K562 (cell line): ENCODE results near the gene NDUFS3. TPM values are rescaled to one million over a fixed set of nuclear protein-coding genes. Genes with fewer than 3 reads are reported as not detected.
A peak's percentile ranks its signal among the peaks of the same experiment; 100 is the strongest.

Source experiments
- CBX5 ChIP-seq: IDR thresholded peaks from 2 replicates; pipeline ENCODE4 v1.6.1; 2014; ENCODE audit warnings: low read depth, borderline replicate concordance
- MCM5 ChIP-seq: fragments of 450-650 bp; IDR thresholded peaks from 2 replicates; pipeline ENCODE4 v1.6.1; 2016; ENCODE audit warnings: low read depth
- MTA2 ChIP-seq: fragments of 450-650 bp; IDR thresholded peaks from 2 replicates; pipeline ENCODE4 v1.6.1; 2016; ENCODE audit warnings: low read depth
- PTTG1 ChIP-seq: fragments of 450-650 bp; IDR thresholded peaks from 2 replicates; pipeline ENCODE4 v1.6.1; 2016; ENCODE audit warnings: low read depth, mild to moderate bottlenecking, missing genetic modification characterization, missing compliant biosample characterization
- RAD21 ChIP-seq, 2 experiments: fragments of 250-450 bp in 1 of 2; fragments of 450-650 bp in 1 of 2; sonication (Bioruptor Pico) in 1 of 2; formaldehyde crosslinking in 1 of 2; IDR thresholded peaks in 1 of 2; conservative IDR thresholded peaks in 1 of 2; 2 replicates each; pipeline versions ENCODE4 v1.4.0 to v1.8.0; 2020 to 2022; ENCODE audit warnings: mild to moderate bottlenecking in 2 of 2, moderate library complexity in 1 of 2
- RHOXF2B ChIP-seq: fragments of 250-450 bp; sonication (Bioruptor Pico); conservative IDR thresholded peaks from 2 replicates; pipeline ENCODE4 v1.5.1; 2021
- STAT5B ChIP-seq: fragments of 250-450 bp; sonication (Bioruptor Pico); IDR thresholded peaks from 2 replicates; pipeline ENCODE4 v1.8.0; 2021; ENCODE audit warnings: mild to moderate bottlenecking, inconsistent platforms
- ZBTB11 ChIP-seq, 3 experiments: fragments of 200-800 bp in 1 of 3; fragments of 250-450 bp in 1 of 3; fragments of 450-650 bp in 1 of 3; sonication (Bioruptor Pico) in 1 of 3; sonication (Bioruptor generic) in 1 of 3; formaldehyde crosslinking in 1 of 3; IDR thresholded peaks; 2 replicates each; pipeline versions ENCODE4 v1.6.1 to v1.8.0; 2016 to 2022; ENCODE audit warnings: mild to moderate bottlenecking in 2 of 3, missing genetic modification characterization in 2 of 3, missing compliant biosample characterization in 1 of 3, moderate library complexity in 1 of 3
- ZBTB12 ChIP-seq: fragments of 250-450 bp; sonication (Bioruptor Pico); IDR thresholded peaks from 2 replicates; pipeline ENCODE4 v1.4.0; 2020
- ZFX ChIP-seq: sonication (generic); formaldehyde crosslinking; IDR thresholded peaks from 2 replicates; pipeline ENCODE4 v1.8.0; 2022; ENCODE audit warnings: mild to moderate bottlenecking, missing genetic modification reagents, moderate library complexity
- ZNF316 ChIP-seq: fragments of 450-650 bp; IDR thresholded peaks from 2 replicates; pipeline ENCODE4 v1.6.1; 2016
- polyA plus RNA-seq, 8 experiments: library from polyadenylated mRNA; depleted of rRNA in 4 of 8; stranded (reverse) in 5 of 8; unstranded in 3 of 8; fragments of >200 nt; fragmentation: Nextera tagmentation in 2 of 8; fragmentation: Illumina TruSeq in 1 of 8; extraction: Ambion mirVana in 2 of 8; extraction: Trizol in 1 of 8; gene quantifications; 2 replicates each; pipeline versions ENCODE4 v1.2.1 to v1.2.3, GENCODE V29; 2011 to 2014; ENCODE audit warnings: inconsistent platforms in 1 of 8, missing spikeins in 1 of 8
- total RNA-seq, 7 experiments: library from RNA; depleted of rRNA in 6 of 7; stranded (reverse); fragments of >200 nt in 6 of 7; fragmentation: Illumina TruSeq in 2 of 7; extraction: Trizol in 2 of 7; gene quantifications; 2 replicates each; pipeline versions ENCODE4 v1.2.1 to v1.2.3, GENCODE V29; 2011 to 2021; ENCODE audit warnings: low replicate concordance in 1 of 7

NDUFS3 gene
- total and polyA plus RNA-seq, 9 of the 15 experiments (the other 6 are each of a cell fraction or from before 2014, with no cell fraction given) = 38.7 to 341 (median 194) TPM

- TF ChIP-seq ZBTB11 (CRISPR knock-in tag; IDR thresholded peaks at IDR 0.05) = no peak
- no peak for TF ChIP-seq MTA2
- peak; percentile 50 for TF ChIP-seq ZFX (CRISPR knock-in tag)
- TF ChIP-seq PTTG1 (tag) = no peak
- TF ChIP-seq CBX5 = no peak
- TF ChIP-seq RHOXF2B (CRISPR knock-in tag) = no peak
- TF ChIP-seq RAD21 (CRISPR knock-in tag; conservative IDR thresholded peaks at IDR 0.05 in 1 of 2, IDR thresholded peaks at IDR 0.05 in 1 of 2) = peak; percentile 36 to 54; a peak in 3 of 4 replicates
- TF ChIP-seq ZNF316 = no peak
- TF ChIP-seq ZBTB12 (CRISPR knock-in tag) = no peak
- no peak for TF ChIP-seq MCM5
- TF ChIP-seq STAT5B (CRISPR knock-in tag) = no peak
- TF ChIP-seq, all 486 proteins: peak for 15
Observed at GRCh38 chr11:47551086-47551485, 27.8 kb upstream of the NDUFS3 start (continued).
